Measurements from ENCODE around the gene HSPD1.

- TF ChIP-seq CTCF (IDR thresholded peaks at IDR 0.05 in 2 of 3, conservative IDR thresholded peaks at IDR 0.05 in 1 of 3; ENCODE audit: control insufficient read depth in 2 of 3, extremely low read depth in 1 of 3, insufficient read depth in 1 of 3, low read depth in 3 of 3, low read length in 3 of 3) = no peak
- no peak for TF ChIP-seq MYC (IDR thresholded peaks at IDR 0.05; ENCODE audit: insufficient read depth, insufficient read length, insufficient replicate concordance, low read length, severe bottlenecking)
- no peak for TF ChIP-seq CEBPZ (IDR thresholded peaks at IDR 0.05; ENCODE audit: low read depth, low read length)
- no peak for TF ChIP-seq STAT1 (conservative IDR thresholded peaks at IDR 0.05)
- TF ChIP-seq ZNF217 (IDR thresholded peaks at IDR 0.05) = no peak
- TF ChIP-seq CEBPB (IDR thresholded peaks at IDR 0.05; ENCODE audit: borderline replicate concordance in 1 of 2, low read depth in 2 of 2, low read length in 2 of 2) = no peak
- TF ChIP-seq NR2C2 (IDR thresholded peaks at IDR 0.05; ENCODE audit: borderline replicate concordance, control insufficient read depth, insufficient read length, low read depth) = no peak
- TF ChIP-seq SIN3A (IDR thresholded peaks at IDR 0.05; ENCODE audit: low read depth, low read length) = no peak
- no peak for TF ChIP-seq CHD2 (IDR thresholded peaks at IDR 0.05; ENCODE audit: borderline replicate concordance, low read depth, low read length)
These were observed 14.3 kb upstream of the HSPD1 start for GRCh38 chr2:197513915-197514314.
